Umbilical cord (tissue), 2 donors: Measurements from ENCODE around the gene PPFIBP2. TPM values are rescaled to one million over a fixed set of nuclear protein-coding genes. Genes with fewer than 3 reads are reported as not detected.
A peak's percentile ranks its signal among the peaks of the same experiment; 100 is the strongest.

Experiments used
- DNase-seq: peaks from one replicate; pipeline ENCODE4 v3.0.0-alpha.2; 2015; ENCODE audit warnings: low spot score
- total RNA-seq: library from RNA; depleted of rRNA; stranded (reverse); fragments of >200 nt; gene quantifications from one replicate; pipeline ENCODE4 v1.2.3, GENCODE V29; 2014; ENCODE audit warnings: low replicate concordance; ENCODE audit not compliant: insufficient read depth

PPFIBP2 gene
- total RNA-seq, 1 donor from 2014 or later = 66.2 TPM

- DNase-seq = no peak
Measured at GRCh38 chr11:7551571-7551970, 37.8 kb downstream of the PPFIBP2 start.

GRCh38 chr11:7552666-7553065 is 38.9 kb downstream of the PPFIBP2 start:
- DNase-seq = no peak

- DNase-seq = peak; percentile 68
Measured at GRCh38 chr11:7555052-7555699, 41.4 kb downstream of the PPFIBP2 start.

DNA sequence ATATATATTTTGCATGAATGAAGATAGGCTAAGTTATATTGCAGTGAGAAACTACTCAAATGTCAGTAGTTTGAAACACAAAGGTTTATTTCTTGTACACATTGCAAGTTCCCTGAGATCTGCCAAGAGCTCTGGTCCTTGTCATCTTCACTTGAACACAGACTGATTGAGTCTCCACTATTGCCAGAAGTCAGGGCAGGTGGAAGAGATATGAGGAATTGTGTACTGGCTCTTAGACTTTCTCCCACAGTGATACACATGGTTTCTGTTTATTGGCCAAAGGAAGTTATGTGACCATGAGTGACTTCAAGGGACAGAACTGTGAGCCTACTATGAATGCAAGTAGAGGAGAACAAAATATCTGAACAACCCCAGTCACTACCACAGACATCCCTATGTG is 44.2 kb downstream of the PPFIBP2 start:
- no peak for DNase-seq

DNA sequence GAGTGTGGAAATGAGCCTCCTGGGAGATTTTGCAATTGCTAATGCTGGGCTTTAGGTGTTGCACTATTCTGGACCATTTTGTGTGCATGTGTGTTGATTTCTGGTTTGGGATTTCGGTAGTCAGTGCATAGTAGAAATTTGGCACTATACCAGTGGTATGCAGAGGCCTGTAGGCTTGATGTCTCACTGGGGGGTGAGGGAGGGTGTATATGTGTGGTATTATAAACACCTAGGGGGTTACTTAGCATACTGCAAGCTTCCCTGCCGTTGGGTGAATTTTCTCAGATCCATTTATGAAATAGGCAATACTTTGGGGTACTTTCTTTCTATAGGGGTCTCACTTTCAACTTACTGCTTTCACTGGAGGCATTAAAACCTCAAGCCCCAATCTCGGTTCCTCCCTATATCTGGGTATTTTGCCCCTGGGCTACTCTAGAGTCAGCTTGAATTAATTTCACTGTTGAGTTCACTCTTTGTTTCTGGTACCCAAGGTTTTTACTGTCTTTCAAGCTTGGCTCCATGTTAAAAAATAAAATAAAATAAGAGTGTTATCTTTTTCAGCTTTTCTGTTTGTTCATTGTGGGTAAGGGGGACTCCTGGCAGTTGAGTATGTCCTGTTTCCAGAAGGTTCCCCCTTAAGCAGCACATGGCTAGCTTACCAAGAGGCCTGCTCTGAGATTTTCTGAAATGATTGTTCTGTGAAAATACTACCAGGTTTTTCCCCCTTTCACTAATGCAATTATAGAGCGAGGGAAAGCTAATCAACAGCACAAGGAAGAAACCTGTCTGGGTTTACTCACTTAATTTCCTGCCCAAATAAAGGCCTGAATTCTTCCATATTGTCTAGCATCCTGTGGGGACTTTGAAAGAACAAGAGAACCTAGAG is 45.8 kb downstream of the PPFIBP2 start:
- no peak for DNase-seq

GRCh38 chr11:7561562-7561961 is 47.8 kb downstream of the PPFIBP2 start:
- no peak for DNase-seq

- no peak for DNase-seq
Measured at GRCh38 chr11:7563281-7563680, 49.5 kb downstream of the PPFIBP2 start.

- DNase-seq = no peak
Measured at GRCh38 chr11:7564803-7565202, 51.0 kb downstream of the PPFIBP2 start.

DNA sequence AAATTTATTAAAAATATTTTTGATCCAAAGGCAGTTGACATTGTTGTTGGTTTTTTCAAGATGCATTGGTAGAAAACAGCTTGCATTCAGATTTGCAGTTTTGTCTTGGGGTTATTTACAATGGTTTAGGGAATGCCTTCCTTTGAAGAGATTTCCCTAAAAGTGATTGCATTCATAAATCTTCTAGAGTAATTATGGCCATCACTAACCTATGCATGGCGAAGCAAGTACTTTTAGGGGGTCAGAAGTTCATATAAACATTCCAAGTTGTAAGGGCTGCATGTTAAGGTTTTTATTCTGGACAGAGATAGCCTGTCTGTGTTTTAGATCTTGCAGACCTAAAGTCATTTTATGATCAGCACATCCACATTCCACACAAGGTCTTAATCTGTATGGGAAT is 53.5 kb downstream of the PPFIBP2 start:
- no peak for DNase-seq

DNA sequence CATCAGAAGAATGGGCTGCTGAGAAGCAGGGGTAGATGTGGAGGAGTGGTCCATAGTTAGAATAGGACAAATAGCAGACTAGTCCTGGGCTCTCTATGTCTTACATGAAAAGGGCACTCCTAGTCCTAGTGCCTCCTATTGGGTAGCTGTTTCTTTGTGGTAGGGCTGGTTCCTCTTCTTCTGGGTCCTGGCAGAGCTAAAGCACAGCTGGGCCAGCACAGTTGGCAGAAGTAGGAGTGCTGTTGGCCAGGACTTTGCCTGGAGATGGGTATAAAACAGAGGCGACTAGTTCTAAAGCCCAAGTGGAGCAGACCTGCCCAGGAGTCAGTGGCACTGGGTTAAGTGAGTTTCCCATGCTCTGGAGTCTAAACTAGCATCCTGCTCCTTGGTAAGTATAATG is 55.2 kb downstream of the PPFIBP2 start:
- no peak for DNase-seq

DNA sequence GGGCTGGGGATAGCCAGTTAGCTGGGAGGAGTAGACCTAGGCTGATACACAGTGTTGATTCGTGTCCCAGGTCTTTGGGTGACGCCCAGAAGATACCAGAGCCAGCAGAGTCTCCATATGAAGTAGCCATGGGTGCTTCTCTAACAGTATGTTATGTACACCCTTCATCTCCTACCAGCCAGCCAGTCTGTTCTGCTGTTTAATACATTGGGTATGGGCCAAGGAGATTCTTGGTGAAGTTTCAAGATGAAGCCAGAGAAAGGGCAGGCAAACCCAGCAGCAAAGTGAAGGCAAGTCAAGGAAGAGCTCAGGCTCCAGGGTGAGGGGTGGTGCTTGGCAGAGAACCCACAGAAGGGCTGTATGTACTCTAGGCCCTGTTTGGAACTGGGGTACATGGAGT is 56.4 kb downstream of the PPFIBP2 start:
- no peak for DNase-seq

DNA sequence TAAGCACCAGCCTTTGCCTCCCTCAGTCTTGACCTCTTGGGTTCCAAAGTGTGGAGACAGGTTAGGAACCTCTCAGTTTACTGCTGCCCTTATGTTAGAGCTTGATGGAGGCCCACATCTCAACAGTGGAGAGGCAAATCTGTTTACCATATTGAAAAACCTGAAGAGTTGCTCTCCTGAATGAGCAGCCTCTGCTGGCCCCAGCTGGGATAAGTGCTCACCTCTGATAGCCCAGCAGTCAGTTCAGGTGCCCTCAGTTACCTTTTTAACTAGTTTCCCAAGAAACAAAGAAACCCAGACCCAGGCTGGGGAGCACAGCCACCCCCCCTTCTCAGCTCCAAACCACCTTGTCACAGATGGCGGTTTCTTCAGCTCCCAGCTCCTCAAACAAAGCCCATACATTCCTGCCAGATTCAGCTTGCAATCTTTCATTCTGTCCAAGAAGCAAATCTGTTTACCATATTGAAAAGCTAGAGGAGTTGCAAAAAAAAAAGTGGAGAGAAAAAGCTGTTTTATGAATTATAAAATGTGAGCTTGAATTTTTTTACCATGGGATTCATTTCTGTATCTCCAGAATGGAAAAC is 57.2 kb downstream of the PPFIBP2 start:
- no peak for DNase-seq

GRCh38 chr11:7571640-7572000 is 57.8 kb downstream of the PPFIBP2 start:
- peak; percentile 86 for DNase-seq

- DNase-seq = no peak
Measured at GRCh38 chr11:7572001-7572712, 58.4 kb downstream of the PPFIBP2 start.

DNA sequence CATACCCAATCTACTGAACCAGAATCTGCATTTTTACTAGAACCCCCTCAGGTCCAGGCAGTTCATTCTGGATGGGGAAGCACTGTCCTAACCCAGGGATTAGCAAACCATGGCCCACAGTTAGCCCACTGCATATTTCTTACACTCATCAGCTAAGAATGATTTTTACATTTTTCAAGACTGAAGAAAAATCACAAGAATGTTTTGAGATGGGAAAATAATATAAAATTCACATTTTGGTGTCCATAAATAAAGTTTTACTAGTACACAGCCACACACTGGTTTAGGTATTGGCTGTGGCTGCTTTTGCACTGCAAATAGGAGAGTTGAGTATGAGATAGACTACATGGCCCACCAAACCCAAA is 59.4 kb downstream of the PPFIBP2 start:
- DNase-seq = no peak

- no peak for DNase-seq
Measured at GRCh38 chr11:7573558-7574296, 59.9 kb downstream of the PPFIBP2 start.

DNA sequence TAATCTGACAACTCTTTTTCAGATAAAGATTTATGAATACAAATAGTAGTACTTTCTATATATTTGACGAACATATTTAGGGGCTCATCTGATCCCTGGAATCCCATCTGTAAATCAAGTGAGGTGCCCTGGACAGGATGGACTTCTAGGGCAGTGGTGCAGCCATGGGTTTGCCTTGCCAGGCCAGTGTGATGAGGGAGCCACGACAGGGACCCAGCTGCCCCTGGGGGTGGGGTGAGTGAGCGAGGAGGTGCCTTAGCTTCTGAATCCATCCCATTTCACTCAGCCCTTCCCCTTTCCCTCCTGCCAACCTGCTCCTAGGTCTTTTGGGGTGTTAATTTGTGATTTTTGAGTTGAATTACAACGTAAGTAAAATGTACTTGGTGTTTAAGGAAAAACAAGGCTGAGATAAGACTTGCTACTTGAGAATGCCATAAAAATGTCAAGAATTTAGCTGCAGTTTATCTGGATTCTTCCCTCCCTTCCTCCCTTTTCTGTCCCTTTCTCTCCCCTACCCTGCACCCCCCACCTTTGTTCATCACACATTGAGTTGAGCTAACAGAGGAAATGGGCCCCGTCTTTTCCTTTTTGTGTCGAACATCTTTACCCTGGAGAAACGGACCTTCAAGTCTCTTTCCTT is 60.8 kb downstream of the PPFIBP2 start:
- peak; percentile 58 for DNase-seq

- DNase-seq = peak; percentile 74
Measured at GRCh38 chr11:7575841-7576725, 62.3 kb downstream of the PPFIBP2 start.

DNA sequence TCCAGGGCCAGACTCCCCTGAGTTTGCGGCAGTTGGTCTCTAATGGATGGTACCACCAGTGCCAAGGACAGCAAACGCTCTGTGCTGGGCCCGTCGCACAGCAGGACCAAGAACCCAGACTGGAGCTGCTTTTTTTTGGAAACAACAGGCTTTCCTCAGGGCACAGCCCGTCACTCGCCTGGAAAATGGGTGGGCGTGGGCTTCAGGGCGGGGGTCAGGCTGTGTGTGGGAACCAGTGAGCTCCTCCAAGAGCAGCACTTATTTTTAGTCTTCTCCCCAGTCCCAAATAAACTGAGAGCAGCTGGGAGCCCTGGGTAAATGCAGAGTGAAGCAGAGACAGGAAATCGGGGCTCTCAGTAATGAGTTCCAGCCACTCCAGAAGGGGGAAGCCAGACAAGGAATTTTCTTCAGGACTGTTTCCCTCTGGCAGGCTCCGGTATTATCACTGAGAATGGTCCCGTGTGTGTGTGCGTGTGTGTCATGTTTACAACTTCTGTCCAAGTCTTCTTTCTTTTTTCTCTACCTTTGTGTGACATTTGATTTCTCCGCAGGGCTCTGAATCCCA is 63.0 kb downstream of the PPFIBP2 start:
- peak; percentile 76 for DNase-seq
